Esophagus squamous epithelium (tissue), 5 donors: ENCODE data around the gene MNT. TPM values are rescaled to one million over a fixed set of nuclear protein-coding genes. Genes with fewer than 3 reads are reported as not detected.
A peak's percentile ranks its signal among the peaks of the same experiment; 100 is the strongest.

Experiments used
- DNase-seq: peaks from one replicate; lab custom pipeline; 2025; lab: John Stamatoyannopoulos, UW
- H3K27ac ChIP-seq, 4 donors: fragments of 200-600 bp; sonication (generic); one replicate each; pipeline ENCODE4 v1.5.1; 2016 to 2019; ENCODE audit warnings: mild to moderate bottlenecking in 1 of 4
- H3K27me3 ChIP-seq, 4 donors: fragments of 200-600 bp; sonication (generic); 1 replicate in 3 of 4; 2 replicates in 1 of 4; pipeline versions ENCODE4 v1.5.1 to v1.6.0; 2017 to 2021; ENCODE audit warnings: antibody characterized with exemption in 1 of 4
- H3K36me3 ChIP-seq, 3 donors: fragments of 200-600 bp; sonication (generic); one replicate each; pipeline ENCODE4 v1.5.1; 2016 to 2019
- H3K4me1 ChIP-seq, 3 donors: fragments of 200-600 bp; sonication (generic); one replicate each; pipeline ENCODE4 v1.5.1; 2017 to 2019
- H3K4me3 ChIP-seq, 4 donors: fragments of 200-600 bp; sonication (generic); 1 replicate in 3 of 4; 2 replicates in 1 of 4; pipeline ENCODE4 v1.5.1; 2016 to 2019; ENCODE audit warnings: mild to moderate bottlenecking in 2 of 4, moderate library complexity in 1 of 4
- H3K9me3 ChIP-seq, 3 donors: fragments of 200-600 bp; sonication (generic); one replicate each; pipeline ENCODE4 v1.5.1; 2016 to 2019
- POLR2A ChIP-seq, 4 donors: fragments of 450-650 bp; IDR thresholded peaks; one replicate each; pipeline ENCODE4 v1.6.1; 2017; ENCODE audit warnings: antibody characterized with exemption in 4 of 4, mild to moderate bottlenecking in 4 of 4, moderate library complexity in 3 of 4
- WGBS, 2 donors: methylation state at CpG; one replicate each; pipeline ENCODE4 v1.1.5; 2018; 5-methylcytosine and 5-hydroxymethylcytosine counted together
- intact Hi-C: fragments of 100-400 bp; cut with DNase I; formaldehyde crosslinking; loops from one replicate; pipeline ENCODE4 v1.15.0; 2022
- total RNA-seq, 4 donors: library from RNA; depleted of rRNA; stranded (reverse); fragments of >200 nt; gene quantifications; one replicate each; pipeline ENCODE4 v1.1.0, GENCODE V29; 2016
- TF ChIP-seq, protein P1 (sequence below), 6 experiments: fragments of 450-650 bp in 4 of 6; fragments of 200-600 bp in 2 of 6; sonication (generic) in 2 of 6; IDR thresholded peaks; one replicate each; pipeline ENCODE4 v1.5.1; 2016 to 2019; ENCODE audit warnings: antibody characterized with exemption in 6 of 6, mild to moderate bottlenecking in 4 of 6, moderate library complexity in 4 of 6
- donor health status: DM: yes; HTN: yes; CAD: no.

MNT gene
- total RNA-seq, 4 donors from 2014 or later = 7.2 to 23.0 (median 17.4) TPM

DNA sequence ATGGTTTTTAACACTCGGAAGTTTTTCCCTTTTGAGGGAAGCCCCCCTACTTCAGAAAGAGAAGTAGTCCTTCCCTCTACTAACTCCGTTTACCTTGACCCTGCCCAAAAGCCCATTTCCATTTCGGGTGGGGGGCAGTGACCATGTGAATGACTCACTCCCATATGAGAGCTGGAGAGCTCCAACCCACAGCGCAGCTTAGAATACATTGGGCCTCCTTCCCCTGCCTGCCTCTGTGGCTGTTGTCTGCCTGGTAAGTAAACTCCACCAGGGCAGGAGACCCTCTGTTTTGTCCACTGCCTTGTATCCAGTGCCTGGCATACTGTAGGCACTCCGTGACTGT lies 62.6 kb downstream of the MNT start:
- peaks cover 12 to 45% (median 15%) of the 10 kb centered on the region in 3 donors for H3K4me1 ChIP-seq
- TF ChIP-seq, protein P1, sequence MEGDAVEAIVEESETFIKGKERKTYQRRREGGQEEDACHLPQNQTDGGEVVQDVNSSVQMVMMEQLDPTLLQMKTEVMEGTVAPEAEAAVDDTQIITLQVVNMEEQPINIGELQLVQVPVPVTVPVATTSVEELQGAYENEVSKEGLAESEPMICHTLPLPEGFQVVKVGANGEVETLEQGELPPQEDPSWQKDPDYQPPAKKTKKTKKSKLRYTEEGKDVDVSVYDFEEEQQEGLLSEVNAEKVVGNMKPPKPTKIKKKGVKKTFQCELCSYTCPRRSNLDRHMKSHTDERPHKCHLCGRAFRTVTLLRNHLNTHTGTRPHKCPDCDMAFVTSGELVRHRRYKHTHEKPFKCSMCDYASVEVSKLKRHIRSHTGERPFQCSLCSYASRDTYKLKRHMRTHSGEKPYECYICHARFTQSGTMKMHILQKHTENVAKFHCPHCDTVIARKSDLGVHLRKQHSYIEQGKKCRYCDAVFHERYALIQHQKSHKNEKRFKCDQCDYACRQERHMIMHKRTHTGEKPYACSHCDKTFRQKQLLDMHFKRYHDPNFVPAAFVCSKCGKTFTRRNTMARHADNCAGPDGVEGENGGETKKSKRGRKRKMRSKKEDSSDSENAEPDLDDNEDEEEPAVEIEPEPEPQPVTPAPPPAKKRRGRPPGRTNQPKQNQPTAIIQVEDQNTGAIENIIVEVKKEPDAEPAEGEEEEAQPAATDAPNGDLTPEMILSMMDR (IDR thresholded peaks at IDR 0.05) = no peak
- TF ChIP-seq POLR2A (IDR thresholded peaks at IDR 0.05) = no peak
- H3K27me3 ChIP-seq = no peaks in the 10 kb centered on the region
- WGBS, 2 donors = 11 to 19% methylated on average over 3 to 5 of the region's 5 CpGs
- intact Hi-C loops = no loop called here
- DNase-seq = no peak
- peaks cover 0 to 49% (median 11%) of the 10 kb centered on the region in 3 donors for H3K36me3 ChIP-seq
- peak overlapping the region; percentile 84 to 96 (median 94) for H3K27ac ChIP-seq
- no peaks in the 10 kb centered on the region for H3K9me3 ChIP-seq
- H3K4me3 ChIP-seq = peak overlapping the region; percentile 85 to 100 (median 92)

- intact Hi-C loops = no loop called here
- H3K9me3 ChIP-seq = no peaks in the 10 kb centered on the region
- peak overlapping the region; percentile 84 to 96 (median 94) for H3K27ac ChIP-seq
- H3K4me1 ChIP-seq = peaks cover 12 to 45% (median 15%) of the 10 kb centered on the region in 3 donors
- WGBS, 2 donors = 0 to 4% methylated on average over 5 to 6 of the region's 92 CpGs
- peaks cover 4 to 49% (median 17%) of the 10 kb centered on the region in 3 donors for H3K36me3 ChIP-seq
- no peaks in the 10 kb centered on the region for H3K27me3 ChIP-seq
- TF ChIP-seq, protein P1 (IDR thresholded peaks at IDR 0.05) = peak in 1 of 6 experiments; percentile 17
- TF ChIP-seq POLR2A (IDR thresholded peaks at IDR 0.05) = peak in 2 of 4 donors; percentile 53 to 60
- DNase-seq = no peak
- peak overlapping the region; percentile 85 to 100 (median 92) for H3K4me3 ChIP-seq
These were observed 63.1 kb downstream of the MNT start for GRCh38 chr17:2337544-2338314.

DNA sequence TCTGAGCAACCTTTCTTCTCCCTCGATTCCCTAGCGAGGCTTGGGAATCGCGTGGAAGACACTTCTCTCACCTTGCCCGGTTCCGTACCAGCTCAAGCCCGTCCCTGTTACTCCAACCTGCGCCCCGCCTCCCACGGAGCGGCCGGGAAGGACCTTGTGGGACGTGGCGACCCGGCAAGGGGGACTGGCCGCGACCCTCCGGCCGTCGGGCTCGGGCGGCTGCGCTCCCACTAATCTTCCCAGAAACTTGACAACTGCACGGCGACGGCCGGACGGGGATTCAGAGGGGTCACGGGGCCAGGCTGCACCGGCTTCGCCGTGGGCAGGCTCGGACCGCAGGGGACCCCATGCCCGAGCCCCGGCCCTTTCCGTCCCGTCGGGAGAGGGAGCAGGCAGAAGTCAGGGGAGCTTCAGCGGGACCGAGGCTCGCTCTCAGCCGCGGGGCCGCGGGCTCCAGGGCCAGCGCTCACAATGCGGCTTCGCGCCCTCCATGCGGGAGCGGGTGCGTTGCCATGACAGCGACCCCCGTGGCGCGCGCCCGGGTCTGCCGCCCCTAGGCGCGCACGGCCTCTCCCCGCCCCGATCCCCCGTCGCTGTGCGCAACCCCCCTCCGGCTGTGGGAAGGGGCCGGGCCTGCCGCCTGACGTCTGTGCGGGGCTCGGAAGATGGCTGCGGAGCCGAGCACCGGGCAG lies 63.9 kb downstream of the MNT start, which contains the start of gene SGSM2:
Gene SGSM2 (plus strand): TSS at position 650 of the 692 bp plus-strand sequence. CDS start 188 bp downstream, outside the sequence.
- no peak for TF ChIP-seq POLR2A (IDR thresholded peaks at IDR 0.05)
- TF ChIP-seq, protein P1 (IDR thresholded peaks at IDR 0.05) = no peak
- no peak for DNase-seq
- H3K4me3 ChIP-seq = peak within 1 kb of the TSS; percentile 85 to 100 (median 92)
- intact Hi-C loops = no loop called here
- peak within 1 kb of the TSS; percentile 84 to 96 (median 94) for H3K27ac ChIP-seq
- no peaks in the 10 kb centered on the region for H3K9me3 ChIP-seq
- H3K4me1 ChIP-seq = peaks cover 12 to 45% (median 15%) of the 10 kb centered on the region in 3 donors
- peaks cover 7 to 49% (median 22%) of the 10 kb centered on the region in 3 donors for H3K36me3 ChIP-seq
- WGBS, 2 donors = 0% methylated on average over 4 to 10 of the region's 77 CpGs
- no peaks in the 10 kb centered on the region for H3K27me3 ChIP-seq

DNA sequence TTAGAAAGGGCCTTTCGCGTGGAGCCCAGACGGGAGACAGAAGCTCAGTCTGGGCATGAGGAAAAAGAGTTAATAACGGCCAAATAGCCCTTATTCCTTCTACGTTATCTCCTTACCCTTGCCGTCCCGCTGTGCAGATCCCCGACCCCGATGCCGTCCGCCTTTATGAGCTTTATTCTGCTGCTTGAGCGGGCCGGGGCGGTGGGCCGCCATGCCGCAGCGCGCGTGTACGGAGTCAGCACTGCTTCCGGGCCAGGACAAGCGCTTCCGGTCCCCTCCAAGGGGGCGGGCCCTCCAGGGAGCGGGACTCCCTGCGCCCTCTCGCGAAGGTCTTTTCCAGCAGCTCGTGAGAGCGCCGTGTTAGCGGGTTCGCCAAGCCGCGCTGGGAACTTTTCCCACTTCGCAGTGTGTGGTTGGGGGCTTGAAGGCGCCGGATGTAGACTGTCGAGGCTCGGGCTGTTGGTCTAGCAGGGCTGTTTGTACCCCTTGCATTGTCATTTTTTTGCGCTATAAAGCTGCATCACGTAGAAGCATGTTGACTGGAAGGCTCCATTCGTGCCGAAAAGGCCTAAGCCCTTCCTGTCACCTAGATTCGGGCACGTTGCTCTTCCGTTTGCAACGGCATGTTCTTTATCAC lies 64.5 kb downstream of the MNT start, which contains the start of gene TSR1:
Gene TSR1 (minus strand): TSS at position 243 of the 637 bp plus-strand sequence. CDS start 30 bp downstream, at position 213.
- peak; percentile 26 for DNase-seq
- Histone ChIP-seq H3K36me3 (peaks cover 11 to 49% (median 28%) of the 10 kb centered on the region in 3 donors), H3K4me1 (peaks cover 12 to 45% (median 15%) of the 10 kb centered on the region in 3 donors), H3K9me3 (no peaks in the 10 kb centered on the region), H3K27me3 (no peaks in the 10 kb centered on the region), H3K4me3 (peak within 1 kb of the TSS; percentile 85 to 100 (median 92)), H3K27ac (peak within 1 kb of the TSS; percentile 84 to 96 (median 94))
- TF ChIP-seq, protein P1 (IDR thresholded peaks at IDR 0.05) = peak in 3 of 6 experiments; percentile 20 to 44 (median 22)
- peak in 3 of 4 donors; percentile 52 to 90 (median 79) for TF ChIP-seq POLR2A (IDR thresholded peaks at IDR 0.05)
- intact Hi-C loops = no loop called here
- 0 to 3% methylated on average over 1 to 12 of the region's 48 CpGs for WGBS, 2 donors
